ENCODE results near the gene FAM124A.
A peak's percentile ranks its signal among the peaks of the same experiment; 100 is the strongest.
"Not testable (repeated sequence)": the region's sequence is repeated elsewhere in the genome, so short reads cannot be mapped to it uniquely, and the experiment has no call there.

Gene FAM124A

GRCh38 chr13:51286135-51287002, 64.2 kb downstream of the FAM124A start:
- in situ Hi-C loops (cut with MboI; ENCODE audit: low sequenced_read_pairs, unreplicated experiment): loop anchor here (25.0 kb wide), 1 partner anchor 501 kb away; no protein-coding TSS in a partner anchor
- TF ChIP-seq CTCF (IDR thresholded peaks at IDR 0.05; ENCODE audit: borderline replicate concordance, control extremely low read depth, extremely low read depth, insufficient read depth, missing control alignments): peak; percentile 93
- peak; percentile 76 for DNase-seq (ENCODE audit: low spot score)

GRCh38 chr13:51287758-51288157, 65.6 kb downstream of the FAM124A start:
- in situ Hi-C loops (cut with MboI; ENCODE audit: low sequenced_read_pairs, unreplicated experiment): loop anchor here (25.0 kb wide), 1 partner anchor 500 kb away; no protein-coding TSS in a partner anchor
- TF ChIP-seq CTCF (IDR thresholded peaks at IDR 0.05; ENCODE audit: borderline replicate concordance, control extremely low read depth, extremely low read depth, insufficient read depth, missing control alignments): no peak
- DNase-seq (ENCODE audit: low spot score): no peak

- DNase-seq (ENCODE audit: low spot score): not testable (repeated sequence)
- in situ Hi-C loops (cut with MboI; ENCODE audit: low sequenced_read_pairs, unreplicated experiment): loop anchor here (25.0 kb wide), 1 partner anchor 499 kb away; no protein-coding TSS in a partner anchor
Observed at GRCh38 chr13:51288254-51288653, 66.1 kb downstream of the FAM124A start.

GRCh38 chr13:51291341-51291740, 69.1 kb downstream of the FAM124A start:
- no peak for TF ChIP-seq CTCF (IDR thresholded peaks at IDR 0.05; ENCODE audit: borderline replicate concordance, control extremely low read depth, extremely low read depth, insufficient read depth, missing control alignments)
- no peak for DNase-seq (ENCODE audit: low spot score)
- in situ Hi-C loops (cut with MboI; ENCODE audit: low sequenced_read_pairs, unreplicated experiment): loop anchor here (25.0 kb wide), 1 partner anchor 496 kb away; no protein-coding TSS in a partner anchor

- in situ Hi-C loops (cut with MboI; ENCODE audit: low sequenced_read_pairs, unreplicated experiment): loop anchor here (25.0 kb wide), 1 partner anchor 495 kb away; no protein-coding TSS in a partner anchor
- no peak for DNase-seq (ENCODE audit: low spot score)
- no peak for TF ChIP-seq CTCF (IDR thresholded peaks at IDR 0.05; ENCODE audit: borderline replicate concordance, control extremely low read depth, extremely low read depth, insufficient read depth, missing control alignments)
Observed at GRCh38 chr13:51292000-51292565, 69.9 kb downstream of the FAM124A start.

- peak; percentile 29 for TF ChIP-seq CTCF (IDR thresholded peaks at IDR 0.05; ENCODE audit: borderline replicate concordance, control extremely low read depth, extremely low read depth, insufficient read depth, missing control alignments)
- in situ Hi-C loops (cut with MboI; ENCODE audit: low sequenced_read_pairs, unreplicated experiment): loop anchor here (25.0 kb wide), 1 partner anchor 490 kb away; no protein-coding TSS in a partner anchor
- DNase-seq (ENCODE audit: low spot score): no peak
Observed at GRCh38 chr13:51297556-51297955, 75.4 kb downstream of the FAM124A start.

GRCh38 chr13:51298812-51299211, 76.6 kb downstream of the FAM124A start:
- DNase-seq (ENCODE audit: low spot score): no peak
- TF ChIP-seq CTCF (IDR thresholded peaks at IDR 0.05; ENCODE audit: borderline replicate concordance, control extremely low read depth, extremely low read depth, insufficient read depth, missing control alignments): no peak
- in situ Hi-C loops (cut with MboI; ENCODE audit: low sequenced_read_pairs, unreplicated experiment): loop anchor here (25.0 kb wide), 1 partner anchor 488 kb away; no protein-coding TSS in a partner anchor

Data from GM13976 (cell line).